ENCODE data around the gene CALN1. TPM values are rescaled to one million over a fixed set of nuclear protein-coding genes. Genes with fewer than 3 reads are reported as not detected.

The CALN1 gene
- total and polyA plus RNA-seq, 9 of the 15 experiments (the other 6 are each of a cell fraction or from before 2014, with no cell fraction given) = 1.4 to 7.5 (median 3.3) TPM

GRCh38 chr7:72444026-72444776 lies 32.1 kb upstream of the CALN1 start:
- Histone ChIP-seq H4K20me1 (replicated peaks; ENCODE audit: control insufficient read depth, insufficient read depth, low read length) (no peaks in the 10 kb centered on the region; the same call in 1 of the 2 replicates), H3K9me3 (replicated peaks; ENCODE audit: control insufficient read depth, insufficient read depth, low read depth, low read length) (no peaks in the 10 kb centered on the region; the same call in 1 of the 2 replicates), H2AFZ (ENCODE audit: low read depth, low read length) (no peak overlapping the region), H3K4me2 (ENCODE audit: insufficient read depth, low read length) (no peak overlapping the region), H3K27me3 (ENCODE audit: control insufficient read depth in 2 of 2, insufficient read depth in 2 of 2, low read length in 2 of 2) (peaks cover 55 to 74% of the 10 kb centered on the region in 2 experiments), H3K9ac (ENCODE audit: insufficient read depth in 1 of 2, low read depth in 2 of 2, low read length in 2 of 2) (no peak overlapping the region), H3K27ac (ENCODE audit: extremely low read depth, low read depth, low read length) (no peak overlapping the region), H3K79me2 (ENCODE audit: control insufficient read depth, insufficient read depth, low read length) (no peaks in the 10 kb centered on the region), H3K4me3 (no peak overlapping the region), H3K4me1 (replicated peaks in 1 of 2; ENCODE audit: control insufficient read depth in 2 of 2, insufficient read depth in 2 of 2, low read length in 2 of 2) (no peaks in the 10 kb centered on the region), H3K36me3 (ENCODE audit: control insufficient read depth, insufficient read depth, low read length) (no peaks in the 10 kb centered on the region), H3K9me1 (ENCODE audit: control insufficient read depth, insufficient read depth, low read length) (no peaks in the 10 kb centered on the region)
- no peak for DNase-seq (ENCODE audit: extremely low read depth in 1 of 4, low spot score in 3 of 4)
- WGBS (ENCODE audit: insufficient coverage, low coverage, missing lambda C conversion rate) = 2% methylated on average over 8 of the region's 8 CpGs
- ChIA-PET CTCF (ENCODE audit: low intra/inter-chr PET ratio) (no interaction called here), POLR2A (interaction anchor here (0.6 kb wide), 1 partner anchor 17 kb away, joined by 3 read pairs; no protein-coding TSS in a partner anchor)
- no peak for FAIRE-seq
- no TSS peak for BruUV-seq (replicated peaks)
- ATAC-seq = peak; percentile 58; the same call in 1 of the 3 replicates
- TF ChIP-seq ZNF165 (CRISPR knock-in tag; IDR thresholded peaks at IDR 0.05; ENCODE audit: borderline replicate concordance) (no peak), MAFF (IDR thresholded peaks at IDR 0.05; ENCODE audit: low read length) (0 out of 2 replicates have a peak, but pooled peaks have one; percentile 21), ZNF316 (IDR thresholded peaks at IDR 0.05) (peak; percentile 45; the same call in 1 of the 2 replicates), SPI1 (IDR thresholded peaks at IDR 0.05; ENCODE audit: borderline replicate concordance, low read depth, low read length) (peak; percentile 92)
- in situ Hi-C loops (cut with MboI) (no loop called here), intact Hi-C loops (cut with micrococcal nuclease) (no loop called here)

DNA sequence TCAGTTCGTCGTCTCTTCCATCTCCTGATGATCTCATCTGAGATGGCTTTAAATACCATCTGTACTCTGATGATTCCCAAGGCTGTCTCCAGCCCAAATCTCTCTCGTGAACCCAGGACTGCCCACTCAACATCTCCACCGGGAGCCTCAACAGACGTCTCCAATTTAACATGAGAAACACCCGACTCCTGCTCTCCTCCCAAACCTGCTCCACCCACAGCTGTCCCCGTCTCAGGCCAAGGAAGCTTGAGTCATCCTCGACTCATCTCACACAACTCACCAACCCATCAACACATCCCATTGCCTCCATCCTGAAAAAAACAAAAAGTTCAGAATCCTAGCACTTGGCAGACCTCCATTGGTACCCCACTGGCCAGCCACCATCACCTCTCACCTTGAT lies 29.7 kb upstream of the CALN1 start:
- Histone ChIP-seq H3K27me3 (ENCODE audit: control insufficient read depth in 2 of 2, insufficient read depth in 2 of 2, low read length in 2 of 2) (peaks cover 41 to 50% of the 10 kb centered on the region in 2 experiments), H3K36me3 (ENCODE audit: control insufficient read depth, insufficient read depth, low read length) (no peaks in the 10 kb centered on the region), H3K4me1 (replicated peaks in 1 of 2; ENCODE audit: control insufficient read depth in 2 of 2, insufficient read depth in 2 of 2, low read length in 2 of 2) (no peaks in the 10 kb centered on the region), H2AFZ (ENCODE audit: low read depth, low read length) (no peak overlapping the region), H3K9me1 (ENCODE audit: control insufficient read depth, insufficient read depth, low read length) (no peaks in the 10 kb centered on the region), H3K4me3 (no peak overlapping the region), H3K27ac (ENCODE audit: extremely low read depth, low read depth, low read length) (no peak overlapping the region), H3K79me2 (ENCODE audit: control insufficient read depth, insufficient read depth, low read length) (no peaks in the 10 kb centered on the region), H3K4me2 (ENCODE audit: insufficient read depth, low read length) (no peak overlapping the region), H4K20me1 (replicated peaks; ENCODE audit: control insufficient read depth, insufficient read depth, low read length) (no peaks in the 10 kb centered on the region), H3K9ac (ENCODE audit: insufficient read depth in 1 of 2, low read depth in 2 of 2, low read length in 2 of 2) (no peak overlapping the region), H3K9me3 (replicated peaks; ENCODE audit: control insufficient read depth, insufficient read depth, low read depth, low read length) (no peaks in the 10 kb centered on the region)
- in situ Hi-C loops (cut with MboI) (no loop called here), intact Hi-C loops (cut with micrococcal nuclease) (no loop called here)
- CTCF ChIA-PET (ENCODE audit: low intra/inter-chr PET ratio) = no interaction called here
- DNase-seq (ENCODE audit: extremely low read depth in 1 of 4, low spot score in 3 of 4) (no peak), ATAC-seq (no peak), FAIRE-seq (no peak)
- TF ChIP-seq MAZ (CRISPR knock-in tag; conservative IDR thresholded peaks at IDR 0.05 in 1 of 2, IDR thresholded peaks at IDR 0.05 in 1 of 2) (no peak), FOXP1 (CRISPR knock-in tag; IDR thresholded peaks at IDR 0.05) (no peak), NELFE (IDR thresholded peaks at IDR 0.05; ENCODE audit: insufficient read depth, insufficient read length) (no peak), AFF4 (CRISPR knock-in tag; IDR thresholded peaks at IDR 0.05) (no peak)
- POLR2A ChIA-PET = interaction anchor here (1.2 kb wide), 1 partner anchor 13 kb away, joined by 4 read pairs; no protein-coding TSS in a partner anchor
- under 1% methylated on average over 8 of the region's 8 CpGs for WGBS (ENCODE audit: insufficient coverage, low coverage, missing lambda C conversion rate)
- no TSS peak for BruUV-seq (replicated peaks)
